ENCODE results near the gene NFIC.
"Not testable (repeated sequence)": the region's sequence is repeated elsewhere in the genome, so short reads cannot be mapped to it uniquely, and the experiment has no call there.

NFIC gene

GRCh38 chr19:3374369-3375112, 8.2 kb downstream of the NFIC start:
- no peak for DNase-seq

GRCh38 chr19:3375221-3376090, 9.1 kb downstream of the NFIC start:
- no peak for DNase-seq

GRCh38 chr19:3376091-3376455, 9.7 kb downstream of the NFIC start:
- not testable (repeated sequence) for DNase-seq

GRCh38 chr19:3378352-3379150, 12.2 kb downstream of the NFIC start:
- DNase-seq: no peak

- DNase-seq: no peak
These were observed 14.4 kb downstream of the NFIC start for GRCh38 chr19:3380829-3381228.

- no peak for DNase-seq
These were observed 15.5 kb downstream of the NFIC start for GRCh38 chr19:3381701-3382372.

- DNase-seq: no peak
These were observed 16.2 kb downstream of the NFIC start for GRCh38 chr19:3382460-3383100.

GRCh38 chr19:3383121-3383722, 16.8 kb downstream of the NFIC start:
- DNase-seq: peak; percentile 76 to 89

- DNase-seq: no peak
These were observed 20.3 kb downstream of the NFIC start for GRCh38 chr19:3386447-3387234.

GRCh38 chr19:3387645-3388589, 21.5 kb downstream of the NFIC start:
- peak; percentile 93 to 99 for DNase-seq

GRCh38 chr19:3389446-3389778, 23.0 kb downstream of the NFIC start:
- DNase-seq: no peak

GRCh38 chr19:3389876-3390371, 23.5 kb downstream of the NFIC start:
- peak in 1 of 2 experiments; percentile 43 for DNase-seq

- DNase-seq: not testable (repeated sequence)
These were observed 25.5 kb downstream of the NFIC start for GRCh38 chr19:3391911-3392310.

GRCh38 chr19:3392480-3392879, 26.1 kb downstream of the NFIC start:
- DNase-seq: no peak

GRCh38 chr19:3396881-3397265, 30.5 kb downstream of the NFIC start:
- DNase-seq: no peak

- DNase-seq: no peak
These were observed 31.1 kb downstream of the NFIC start for GRCh38 chr19:3397266-3398022.

- DNase-seq: no peak
These were observed 31.9 kb downstream of the NFIC start for GRCh38 chr19:3398114-3398899.

- DNase-seq: no peak
These were observed 32.5 kb downstream of the NFIC start for GRCh38 chr19:3398900-3399278.
